CD14-positive monocyte (primary cell): ENCODE measurements around the gene JUP. TPM values are rescaled to one million over a fixed set of nuclear protein-coding genes. Genes with fewer than 3 reads are reported as not detected.

Experiments
- DNase-seq, 3 donors: peaks; one replicate each; pipeline ENCODE4 v3.0.0-alpha.2; 2011 to 2022
- H2AFZ ChIP-seq: 2 replicates; pipeline ENCODE4 v1.6.0; 2012; ENCODE audit warnings: mild to moderate bottlenecking, low read depth, low read length, inconsistent platforms; ENCODE audit not compliant: insufficient read depth, poor library complexity, severe bottlenecking
- H3K27ac ChIP-seq, 2 donors: 1 replicate in 1 of 2; 2 replicates in 1 of 2; pipeline ENCODE4 v1.5.1; 2012 to 2013; ENCODE audit warnings: low read length in 2 of 2, control low read depth in 1 of 2, inconsistent platforms in 1 of 2, low read depth in 1 of 2, mild to moderate bottlenecking in 1 of 2
- H3K27me3 ChIP-seq, 2 donors: one replicate each; pipeline versions ENCODE4 v1.6.0 to v1.6.1; 2011 to 2013; ENCODE audit warnings: low read length in 2 of 2; ENCODE audit not compliant: control insufficient read depth in 2 of 2, insufficient read depth in 2 of 2
- H3K36me3 ChIP-seq, 2 donors: replicated peaks in 1 of 2; 1 replicate in 1 of 2; 2 replicates in 1 of 2; pipeline versions ENCODE4 v1.5.1 to v1.6.1; 2012 to 2013; ENCODE audit warnings: low read length in 2 of 2, control low read depth in 1 of 2, inconsistent platforms in 1 of 2, mild to moderate bottlenecking in 1 of 2; ENCODE audit not compliant: insufficient read depth in 2 of 2, control insufficient read depth in 1 of 2
- H3K4me1 ChIP-seq, 2 donors: 1 replicate in 1 of 2; 2 replicates in 1 of 2; pipeline versions ENCODE4 v1.5.1 to v1.6.1; 2012 to 2013; ENCODE audit warnings: low read length in 2 of 2, control low read depth in 1 of 2, inconsistent platforms in 1 of 2, mild to moderate bottlenecking in 1 of 2, moderate library complexity in 1 of 2; ENCODE audit not compliant: insufficient read depth in 2 of 2, control insufficient read depth in 1 of 2
- H3K4me2 ChIP-seq: replicated peaks from 2 replicates; pipeline ENCODE3; 2012; ENCODE audit warnings: low read length, moderate library complexity, mild to moderate bottlenecking; ENCODE audit not compliant: poor library complexity, severe bottlenecking; ENCODE audit errors: extremely low read depth
- H3K4me3 ChIP-seq, 3 experiments: fragments of 200-600 bp in 1 of 3; sonication (generic) in 1 of 3; replicated peaks in 1 of 3; 1 replicate in 2 of 3; 2 replicates in 1 of 3; pipeline ENCODE4 v1.5.1; 2011 to 2013; ENCODE audit warnings: low read length in 3 of 3, mild to moderate bottlenecking in 3 of 3, control low read depth in 2 of 3, low read depth in 2 of 3, inconsistent platforms in 1 of 3, moderate library complexity in 1 of 3
- H3K79me2 ChIP-seq: 2 replicates; pipeline ENCODE4 v1.6.0; 2012; ENCODE audit warnings: mild to moderate bottlenecking, control low read depth, inconsistent platforms, low read length, moderate library complexity; ENCODE audit not compliant: insufficient read depth
- H3K9ac ChIP-seq: 2 replicates; pipeline ENCODE4 v1.6.0; 2017; ENCODE audit warnings: low read length, mild to moderate bottlenecking; ENCODE audit not compliant: insufficient read depth, poor library complexity, severe bottlenecking
- H3K9me3 ChIP-seq, 2 donors: replicated peaks in 1 of 2; 1 replicate in 1 of 2; 2 replicates in 1 of 2; pipeline versions ENCODE4 v1.5.1 to v1.6.1; 2012 to 2013; ENCODE audit warnings: low read length in 2 of 2, control low read depth in 1 of 2; ENCODE audit not compliant: control insufficient read depth in 1 of 2, insufficient read depth in 1 of 2
- H4K20me1 ChIP-seq: 2 replicates; pipeline ENCODE4 v1.6.0; 2012; ENCODE audit warnings: mild to moderate bottlenecking, low read length, control low read depth, moderate library complexity; ENCODE audit not compliant: insufficient read depth
- H3K27ac Mint-ChIP-seq, 7 donors: one replicate each; pipeline ENCODE4 v1.8.0; 2020; ENCODE audit warnings: mild to moderate bottlenecking in 7 of 7, mixed read lengths in 7 of 7, moderate library complexity in 6 of 7, inconsistent platforms in 2 of 7
- H3K27me3 Mint-ChIP-seq, 3 donors: one replicate each; pipeline ENCODE4 v1.8.0; 2021 to 2022; ENCODE audit warnings: low read depth in 3 of 3, mild to moderate bottlenecking in 3 of 3, mixed read lengths in 3 of 3, moderate library complexity in 3 of 3, inconsistent platforms in 1 of 3
- H3K36me3 Mint-ChIP-seq, 2 donors: one replicate each; pipeline ENCODE4 v1.8.0; 2020; ENCODE audit warnings: mixed read lengths in 2 of 2, inconsistent platforms in 1 of 2, mild to moderate bottlenecking in 1 of 2
- H3K4me1 Mint-ChIP-seq: one replicate; pipeline ENCODE4 v1.8.0; 2020; ENCODE audit warnings: mild to moderate bottlenecking, mixed read lengths
- H3K4me3 Mint-ChIP-seq, 2 donors: one replicate each; pipeline ENCODE4 v1.8.0; 2020; ENCODE audit warnings: mild to moderate bottlenecking in 2 of 2, mixed read lengths in 2 of 2, moderate library complexity in 1 of 2
- H3K9me3 Mint-ChIP-seq, 7 donors: one replicate each; pipeline ENCODE4 v1.8.0; 2020 to 2022; ENCODE audit warnings: mixed read lengths in 7 of 7, mild to moderate bottlenecking in 6 of 7, moderate library complexity in 6 of 7, inconsistent platforms in 2 of 7
- WGBS: methylation state at CpG from one replicate; pipeline ENCODE4 v1.1.5; 2013; ENCODE audit warnings: missing lambda C conversion rate; ENCODE audit not compliant: insufficient coverage; 5-methylcytosine and 5-hydroxymethylcytosine counted together
- intact Hi-C, 2 donors: fragments of 100-400 bp; cut with micrococcal nuclease; formaldehyde crosslinking; loops; one replicate each; pipeline versions ENCODE4 v1.15.0 to v1.15.1; 2023
- polyA plus RNA-seq, 3 donors: library from polyadenylated mRNA; depleted of rRNA in 1 of 3; unstranded in 2 of 3; stranded (reverse) in 1 of 3; fragments of 300-500 nt in 2 of 3; fragments of >200 nt in 1 of 3; fragmentation: Illumina TruSeq in 2 of 3; gene quantifications; 1 replicate in 2 of 3; 2 replicates in 1 of 3; pipeline ENCODE4 v1.2.3, GENCODE V29; 2012 to 2021
- TF ChIP-seq, protein P1 (sequence below): fragments of 200-600 bp; IDR thresholded peaks from one replicate; pipeline ENCODE4 v1.8.0; 2022; ENCODE audit warnings: antibody characterized with exemption, mild to moderate bottlenecking

JUP gene
- polyA plus RNA-seq, 3 donors = 14.0 to 22.1 (median 15.4) TPM

DNA sequence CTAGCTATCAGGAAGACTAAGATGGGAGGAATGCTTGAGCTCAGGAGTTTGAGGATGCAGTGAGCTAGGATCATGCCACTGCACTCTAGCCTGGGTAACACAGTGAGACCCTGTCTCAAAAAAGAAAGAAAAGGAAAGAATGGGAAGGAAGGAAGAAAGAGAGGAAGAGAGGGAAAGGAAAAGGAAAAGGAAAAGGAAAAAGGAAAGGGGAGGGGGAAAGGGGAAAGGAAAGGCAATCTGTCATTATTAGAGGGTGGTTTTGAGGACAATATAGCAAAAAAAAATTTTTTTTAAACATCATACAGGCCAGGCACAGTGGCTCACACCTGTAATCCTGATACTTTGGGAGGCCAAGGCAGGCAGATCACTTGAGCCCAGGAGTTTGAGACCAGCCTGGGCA, 20.4 kb downstream of the JUP start:
- Histone ChIP-seq H2AFZ (no peak overlapping the region), H3K9ac (no peak overlapping the region), H3K9me3 (no peaks in the 10 kb centered on the region), H3K4me1 (no peaks in the 10 kb centered on the region), H3K36me3 (peaks cover 61 to 91% of the 10 kb centered on the region in 2 donors), H4K20me1 (no peaks in the 10 kb centered on the region), H3K27me3 (no peaks in the 10 kb centered on the region), H3K27ac (no peak overlapping the region), H3K79me2 (no peaks in the 10 kb centered on the region), H3K4me2 (no peak overlapping the region), H3K4me3 (no peak overlapping the region)
- TF ChIP-seq, protein P1, sequence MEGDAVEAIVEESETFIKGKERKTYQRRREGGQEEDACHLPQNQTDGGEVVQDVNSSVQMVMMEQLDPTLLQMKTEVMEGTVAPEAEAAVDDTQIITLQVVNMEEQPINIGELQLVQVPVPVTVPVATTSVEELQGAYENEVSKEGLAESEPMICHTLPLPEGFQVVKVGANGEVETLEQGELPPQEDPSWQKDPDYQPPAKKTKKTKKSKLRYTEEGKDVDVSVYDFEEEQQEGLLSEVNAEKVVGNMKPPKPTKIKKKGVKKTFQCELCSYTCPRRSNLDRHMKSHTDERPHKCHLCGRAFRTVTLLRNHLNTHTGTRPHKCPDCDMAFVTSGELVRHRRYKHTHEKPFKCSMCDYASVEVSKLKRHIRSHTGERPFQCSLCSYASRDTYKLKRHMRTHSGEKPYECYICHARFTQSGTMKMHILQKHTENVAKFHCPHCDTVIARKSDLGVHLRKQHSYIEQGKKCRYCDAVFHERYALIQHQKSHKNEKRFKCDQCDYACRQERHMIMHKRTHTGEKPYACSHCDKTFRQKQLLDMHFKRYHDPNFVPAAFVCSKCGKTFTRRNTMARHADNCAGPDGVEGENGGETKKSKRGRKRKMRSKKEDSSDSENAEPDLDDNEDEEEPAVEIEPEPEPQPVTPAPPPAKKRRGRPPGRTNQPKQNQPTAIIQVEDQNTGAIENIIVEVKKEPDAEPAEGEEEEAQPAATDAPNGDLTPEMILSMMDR = no peak
- intact Hi-C loops = no loop called here
- no peak overlapping the region for H3K4me3 Mint-ChIP-seq
- DNase-seq = no peak
- H3K9me3 Mint-ChIP-seq = no peaks in the 10 kb centered on the region
- H3K27me3 Mint-ChIP-seq = peaks cover 0 to 3% (median 1%) of the 10 kb centered on the region in 3 donors
- H3K4me1 Mint-ChIP-seq = no peaks in the 10 kb centered on the region
- no peak overlapping the region for H3K27ac Mint-ChIP-seq
- peaks cover 35% of the 10 kb centered on the region in 2 donors for H3K36me3 Mint-ChIP-seq

DNA sequence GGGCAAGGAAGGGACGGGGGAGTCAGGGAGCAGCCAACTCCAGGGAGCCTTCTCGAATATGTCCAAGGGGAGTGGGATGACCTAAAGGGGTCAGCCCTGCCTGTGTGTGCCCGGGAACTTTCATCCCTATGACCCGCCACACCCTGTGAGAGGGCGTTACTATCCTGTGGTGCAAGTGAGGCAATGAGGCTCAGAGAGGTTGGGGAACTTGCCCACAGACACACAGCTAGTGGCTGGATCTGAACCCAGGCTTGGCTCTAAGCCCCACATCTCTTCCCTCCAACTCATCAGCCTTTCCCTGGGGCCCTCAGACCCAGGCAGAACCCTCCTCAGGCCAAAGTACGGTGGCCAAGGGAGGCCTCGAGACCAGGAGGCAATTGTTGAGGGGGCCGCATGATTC, 23.2 kb downstream of the JUP start:
- Mint-ChIP-seq H3K4me1 (no peaks in the 10 kb centered on the region), H3K36me3 (peaks cover 32 to 35% of the 10 kb centered on the region in 2 donors), H3K4me3 (no peak overlapping the region), H3K9me3 (no peaks in the 10 kb centered on the region), H3K27ac (no peak overlapping the region), H3K27me3 (peaks cover 0 to 3% (median 0%) of the 10 kb centered on the region in 3 donors)
- no peak overlapping the region for H3K4me2 ChIP-seq
- H3K79me2 ChIP-seq = no peaks in the 10 kb centered on the region
- H3K27ac ChIP-seq = no peak overlapping the region
- H3K9ac ChIP-seq = no peak overlapping the region
- H3K4me3 ChIP-seq = no peak overlapping the region
- peaks cover 62 to 84% of the 10 kb centered on the region in 2 donors for H3K36me3 ChIP-seq
- no peaks in the 10 kb centered on the region for H3K9me3 ChIP-seq
- H3K4me1 ChIP-seq = no peaks in the 10 kb centered on the region
- TF ChIP-seq, protein P1 = no peak
- intact Hi-C loops = no loop called here
- 100% methylated on average over 5 of the region's 8 CpGs for WGBS
- no peak overlapping the region for H2AFZ ChIP-seq
- H4K20me1 ChIP-seq = no peaks in the 10 kb centered on the region
- no peaks in the 10 kb centered on the region for H3K27me3 ChIP-seq
- no peak for DNase-seq
